HepG2 (cell line): Measurements from ENCODE around the gene FNDC10. TPM values are rescaled to one million over a fixed set of nuclear protein-coding genes. Genes with fewer than 3 reads are reported as not detected.

Experiments
- AGO1 ChIP-seq: fragments of 200-400 bp; formaldehyde crosslinking; IDR thresholded peaks from 2 replicates; pipeline ENCODE4 v1.6.1; 2017; ENCODE audit warnings: mild to moderate bottlenecking, low read depth, low read length, moderate library complexity; ENCODE audit not compliant: poor library complexity, severe bottlenecking
- AHDC1 ChIP-seq: sonication (generic); formaldehyde crosslinking; IDR thresholded peaks from 2 replicates; pipeline ENCODE4 v1.5.1; 2020; ENCODE audit warnings: mild to moderate bottlenecking, missing genetic modification reagents, borderline replicate concordance
- ATF1 ChIP-seq: IDR thresholded peaks from 2 replicates; pipeline ENCODE4 v1.6.1; 2016; ENCODE audit warnings: mild to moderate bottlenecking, control low read depth
- POGK ChIP-seq: sonication (generic); formaldehyde crosslinking; conservative IDR thresholded peaks from 2 replicates; pipeline ENCODE4 v1.8.0; 2022; ENCODE audit warnings: mild to moderate bottlenecking, moderate library complexity, missing genetic modification reagents
- SETDB1 ChIP-seq: sonication (generic); formaldehyde crosslinking; IDR thresholded peaks from 2 replicates; pipeline ENCODE4 v1.5.1; 2020; ENCODE audit warnings: missing genetic modification reagents, mild to moderate bottlenecking, borderline replicate concordance
- ZFAT ChIP-seq: sonication (generic); formaldehyde crosslinking; conservative IDR thresholded peaks from 2 replicates; pipeline ENCODE4 v1.8.1; 2023; ENCODE audit warnings: missing genetic modification reagents, inconsistent platforms
- ZFX ChIP-seq: sonication (generic); formaldehyde crosslinking; IDR thresholded peaks from 2 replicates; pipeline ENCODE4 v1.4.0; 2020; ENCODE audit warnings: mild to moderate bottlenecking, low read depth, missing genetic modification reagents, moderate library complexity
- ZNF12 ChIP-seq: sonication (generic); formaldehyde crosslinking; IDR thresholded peaks from 2 replicates; pipeline ENCODE4 v1.5.0; 2020; ENCODE audit warnings: missing genetic modification reagents
- ZNF512 ChIP-seq: sonication (generic); formaldehyde crosslinking; IDR thresholded peaks from 2 replicates; pipeline ENCODE4 v1.4.0; 2020; ENCODE audit warnings: mild to moderate bottlenecking, missing genetic modification reagents
- ZNF660 ChIP-seq: sonication (generic); formaldehyde crosslinking; IDR thresholded peaks from 2 replicates; pipeline ENCODE4 v1.5.1; 2020; ENCODE audit warnings: mild to moderate bottlenecking, low read depth, missing genetic modification reagents, borderline replicate concordance
- ZNF670 ChIP-seq: sonication (generic); formaldehyde crosslinking; IDR thresholded peaks from 2 replicates; pipeline ENCODE4 v1.8.0; 2022; ENCODE audit warnings: mild to moderate bottlenecking, missing genetic modification reagents, borderline replicate concordance
- polyA plus RNA-seq, 8 experiments: library from polyadenylated mRNA; depleted of rRNA in 3 of 8; stranded (reverse) in 7 of 8; unstranded in 1 of 8; fragments of >200 nt; fragmentation: Illumina TruSeq in 4 of 8; extraction: Trizol in 4 of 8; gene quantifications; 2 replicates each; pipeline versions ENCODE4 v1.2.1 to v1.2.3, GENCODE V29; 2011 to 2016; ENCODE audit warnings: low read depth in 4 of 8, missing spikeins in 1 of 8, mixed read lengths in 1 of 8; ENCODE audit not compliant: insufficient read depth in 1 of 8
- total RNA-seq, 5 experiments: library from RNA; depleted of rRNA; stranded (reverse); fragments of >200 nt; fragmentation: Illumina TruSeq; extraction: Trizol; gene quantifications; 2 replicates each; pipeline ENCODE4 v1.2.3, GENCODE V29; 2016; ENCODE audit warnings: low read depth in 1 of 5
- TF ChIP-seq, protein P1 (sequence below): sonication (generic); formaldehyde crosslinking; conservative IDR thresholded peaks from 2 replicates; pipeline ENCODE4 v1.8.1; 2023; ENCODE audit warnings: missing genetic modification reagents
- TF ChIP-seq, protein P2 (sequence below): sonication (generic); formaldehyde crosslinking; IDR thresholded peaks from 2 replicates; pipeline ENCODE4 v1.8.0; 2022; ENCODE audit warnings: mild to moderate bottlenecking, missing genetic modification reagents, moderate library complexity
- TF ChIP-seq, protein P3 (sequence below): sonication (generic); formaldehyde crosslinking; conservative IDR thresholded peaks from 2 replicates; pipeline ENCODE4 v1.5.0; 2020; ENCODE audit warnings: missing genetic modification reagents

FNDC10 gene
- total and polyA plus RNA-seq, 2 of the 13 experiments (the other 11 are each of a cell fraction or from before 2014, with no cell fraction given) = 2.2 to 2.5 TPM

DNA sequence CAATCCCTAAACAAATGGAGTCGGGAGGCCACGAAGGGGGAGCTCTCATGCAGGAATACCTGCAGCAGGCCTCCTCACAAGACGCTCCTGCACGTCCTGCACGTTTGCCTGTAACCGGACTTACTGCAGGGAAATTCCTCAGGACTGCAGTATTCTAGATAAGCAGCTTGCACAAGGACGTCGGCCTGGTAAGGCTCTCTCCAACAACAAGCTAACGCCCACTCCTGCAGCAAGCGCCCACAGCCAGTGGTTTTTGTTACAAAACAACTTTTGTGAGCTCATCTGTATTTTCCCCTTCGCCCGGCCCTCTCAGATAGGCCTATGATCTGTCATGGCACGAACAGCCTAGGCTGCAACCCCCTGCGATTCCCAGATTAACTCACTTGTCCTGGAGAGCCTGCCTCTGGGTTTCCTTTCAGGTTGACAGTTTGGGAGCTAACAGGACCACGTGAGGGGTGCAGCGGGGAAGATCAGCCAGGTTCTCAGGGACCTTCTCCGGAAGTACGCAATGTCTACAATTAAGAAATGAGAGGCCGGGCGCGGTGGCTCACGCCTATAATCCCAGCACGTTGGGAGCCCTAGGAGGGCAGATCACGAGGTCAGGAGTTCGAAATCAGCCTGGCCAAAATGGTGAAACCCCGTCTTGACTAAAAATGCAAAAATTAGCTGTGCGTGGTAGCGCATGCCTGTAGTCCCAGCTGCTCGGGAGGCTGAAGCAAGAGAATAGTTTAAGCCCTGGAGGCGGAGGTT lies 14.4 kb upstream of the FNDC10 start (continued):
- TF ChIP-seq ZNF12 (CRISPR knock-in tag) = no peak
- TF ChIP-seq, protein P1, sequence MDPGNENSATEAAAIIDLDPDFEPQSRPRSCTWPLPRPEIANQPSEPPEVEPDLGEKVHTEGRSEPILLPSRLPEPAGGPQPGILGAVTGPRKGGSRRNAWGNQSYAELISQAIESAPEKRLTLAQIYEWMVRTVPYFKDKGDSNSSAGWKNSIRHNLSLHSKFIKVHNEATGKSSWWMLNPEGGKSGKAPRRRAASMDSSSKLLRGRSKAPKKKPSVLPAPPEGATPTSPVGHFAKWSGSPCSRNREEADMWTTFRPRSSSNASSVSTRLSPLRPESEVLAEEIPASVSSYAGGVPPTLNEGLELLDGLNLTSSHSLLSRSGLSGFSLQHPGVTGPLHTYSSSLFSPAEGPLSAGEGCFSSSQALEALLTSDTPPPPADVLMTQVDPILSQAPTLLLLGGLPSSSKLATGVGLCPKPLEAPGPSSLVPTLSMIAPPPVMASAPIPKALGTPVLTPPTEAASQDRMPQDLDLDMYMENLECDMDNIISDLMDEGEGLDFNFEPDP (CRISPR knock-in tag) = no peak
- TF ChIP-seq, protein P2, sequence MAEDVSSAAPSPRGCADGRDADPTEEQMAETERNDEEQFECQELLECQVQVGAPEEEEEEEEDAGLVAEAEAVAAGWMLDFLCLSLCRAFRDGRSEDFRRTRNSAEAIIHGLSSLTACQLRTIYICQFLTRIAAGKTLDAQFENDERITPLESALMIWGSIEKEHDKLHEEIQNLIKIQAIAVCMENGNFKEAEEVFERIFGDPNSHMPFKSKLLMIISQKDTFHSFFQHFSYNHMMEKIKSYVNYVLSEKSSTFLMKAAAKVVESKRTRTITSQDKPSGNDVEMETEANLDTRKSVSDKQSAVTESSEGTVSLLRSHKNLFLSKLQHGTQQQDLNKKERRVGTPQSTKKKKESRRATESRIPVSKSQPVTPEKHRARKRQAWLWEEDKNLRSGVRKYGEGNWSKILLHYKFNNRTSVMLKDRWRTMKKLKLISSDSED (CRISPR knock-in tag) = no peak
- TF ChIP-seq AHDC1 (CRISPR knock-in tag) = 0 out of 2 replicates have a peak, but pooled peaks have one; percentile 46
- no peak; the same call in 1 of the 2 replicates for TF ChIP-seq ZFX (CRISPR knock-in tag)
- no peak for TF ChIP-seq POGK
- TF ChIP-seq ZNF660 = no peak
- TF ChIP-seq ZNF512 (CRISPR knock-in tag) = no peak
- no peak for TF ChIP-seq ZNF670
- no peak for TF ChIP-seq SETDB1
- no peak for TF ChIP-seq ATF1 (CRISPR knock-in tag)
- no peak for TF ChIP-seq AGO1
- no peak for TF ChIP-seq ZFAT (CRISPR knock-in tag)
- TF ChIP-seq, protein P3, sequence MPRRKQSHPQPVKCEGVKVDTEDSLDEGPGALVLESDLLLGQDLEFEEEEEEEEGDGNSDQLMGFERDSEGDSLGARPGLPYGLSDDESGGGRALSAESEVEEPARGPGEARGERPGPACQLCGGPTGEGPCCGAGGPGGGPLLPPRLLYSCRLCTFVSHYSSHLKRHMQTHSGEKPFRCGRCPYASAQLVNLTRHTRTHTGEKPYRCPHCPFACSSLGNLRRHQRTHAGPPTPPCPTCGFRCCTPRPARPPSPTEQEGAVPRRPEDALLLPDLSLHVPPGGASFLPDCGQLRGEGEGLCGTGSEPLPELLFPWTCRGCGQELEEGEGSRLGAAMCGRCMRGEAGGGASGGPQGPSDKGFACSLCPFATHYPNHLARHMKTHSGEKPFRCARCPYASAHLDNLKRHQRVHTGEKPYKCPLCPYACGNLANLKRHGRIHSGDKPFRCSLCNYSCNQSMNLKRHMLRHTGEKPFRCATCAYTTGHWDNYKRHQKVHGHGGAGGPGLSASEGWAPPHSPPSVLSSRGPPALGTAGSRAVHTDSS (CRISPR knock-in tag) = no peak
